Umbilical cord (tissue), 2 donors: Measurements from ENCODE around the gene RPS6KC1. TPM values are rescaled to one million over a fixed set of nuclear protein-coding genes. Genes with fewer than 3 reads are reported as not detected.
"Not testable (repeated sequence)": the region's sequence is repeated elsewhere in the genome, so short reads cannot be mapped to it uniquely, and the experiment has no call there.

Experiments used
- DNase-seq: peaks from one replicate; pipeline ENCODE4 v3.0.0-alpha.2; 2015; ENCODE audit warnings: low spot score
- total RNA-seq: library from RNA; depleted of rRNA; stranded (reverse); fragments of >200 nt; gene quantifications from one replicate; pipeline ENCODE4 v1.2.3, GENCODE V29; 2014; ENCODE audit warnings: low replicate concordance; ENCODE audit not compliant: insufficient read depth

RPS6KC1 gene
- total RNA-seq, 1 donor from 2014 or later = 45.5 TPM

DNA sequence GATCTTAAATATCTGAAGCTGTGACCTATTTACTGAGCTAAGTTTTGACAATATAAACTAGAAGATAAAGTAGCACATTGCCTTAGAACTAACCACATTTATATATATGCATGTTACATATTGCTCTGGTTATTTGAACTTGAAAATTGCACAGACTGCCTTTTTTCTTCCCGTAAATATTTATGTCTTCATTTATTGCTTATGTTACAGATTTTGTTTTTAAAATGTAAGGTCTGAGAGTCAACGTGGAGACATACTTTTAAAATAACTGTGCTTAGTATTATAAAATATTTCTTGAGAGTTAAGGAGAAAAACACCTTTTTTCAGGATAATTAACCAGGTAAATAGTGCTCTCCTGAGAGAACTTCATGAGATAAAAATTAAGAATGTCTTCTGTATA, 3.1 kb downstream of the RPS6KC1 start:
- no peak for DNase-seq

DNA sequence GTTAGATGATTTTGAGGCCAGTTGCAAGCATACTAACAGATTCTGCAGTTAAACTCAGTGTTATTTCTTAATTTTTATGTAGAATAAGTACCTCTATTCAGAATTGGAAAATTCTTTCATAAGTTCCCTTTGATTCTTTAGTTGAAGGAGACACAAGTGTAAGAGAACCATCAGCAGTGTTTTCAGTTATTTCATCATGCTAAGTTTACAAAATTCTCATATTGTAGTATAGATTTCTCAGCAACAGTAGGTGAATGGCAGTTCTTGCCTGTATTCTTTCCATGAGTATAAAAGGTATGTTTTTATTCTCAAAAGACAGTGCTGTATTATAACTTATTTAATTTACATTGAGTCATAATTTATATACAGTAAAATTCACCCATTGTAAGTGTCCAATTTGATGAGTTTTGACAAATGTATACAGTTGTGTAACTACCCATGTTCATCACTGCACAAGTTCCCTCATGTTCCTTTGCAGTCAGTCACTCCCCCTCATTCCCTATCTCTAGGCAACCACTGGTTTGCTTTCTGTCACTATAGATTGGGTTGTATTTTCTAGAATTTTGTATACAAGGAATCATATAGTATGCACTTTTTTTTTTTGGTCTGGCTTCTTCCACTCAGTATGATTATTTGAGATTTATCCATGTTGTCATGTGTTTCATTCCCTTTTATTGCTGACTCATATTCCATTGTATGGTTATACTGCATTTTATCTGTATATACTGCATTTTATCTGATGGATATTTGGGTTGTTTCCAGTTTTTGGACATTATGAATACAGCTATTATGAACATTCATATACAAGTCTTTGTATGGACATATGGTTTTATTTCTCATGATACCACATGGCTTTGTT, 3.9 kb downstream of the RPS6KC1 start:
- DNase-seq = no peak

DNA sequence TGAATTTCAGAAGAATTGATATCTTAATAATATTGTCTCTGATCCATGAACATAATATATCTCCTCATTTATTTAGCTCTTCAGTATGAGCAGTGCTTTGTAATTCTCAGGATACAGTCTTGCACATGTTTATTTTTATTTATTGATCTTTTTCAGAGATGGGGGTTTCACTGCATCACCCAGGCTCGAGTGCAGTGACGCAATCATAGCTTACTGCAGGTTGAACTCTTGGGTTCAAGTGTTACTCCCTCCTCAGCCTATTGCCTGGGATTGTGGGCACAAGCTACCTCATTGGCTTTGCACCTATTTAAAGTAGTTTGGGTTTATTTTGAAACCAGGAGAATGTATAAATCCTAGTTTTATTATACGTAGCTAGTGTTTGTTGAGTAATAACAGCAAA, 4.7 kb downstream of the RPS6KC1 start:
- DNase-seq = no peak

DNA sequence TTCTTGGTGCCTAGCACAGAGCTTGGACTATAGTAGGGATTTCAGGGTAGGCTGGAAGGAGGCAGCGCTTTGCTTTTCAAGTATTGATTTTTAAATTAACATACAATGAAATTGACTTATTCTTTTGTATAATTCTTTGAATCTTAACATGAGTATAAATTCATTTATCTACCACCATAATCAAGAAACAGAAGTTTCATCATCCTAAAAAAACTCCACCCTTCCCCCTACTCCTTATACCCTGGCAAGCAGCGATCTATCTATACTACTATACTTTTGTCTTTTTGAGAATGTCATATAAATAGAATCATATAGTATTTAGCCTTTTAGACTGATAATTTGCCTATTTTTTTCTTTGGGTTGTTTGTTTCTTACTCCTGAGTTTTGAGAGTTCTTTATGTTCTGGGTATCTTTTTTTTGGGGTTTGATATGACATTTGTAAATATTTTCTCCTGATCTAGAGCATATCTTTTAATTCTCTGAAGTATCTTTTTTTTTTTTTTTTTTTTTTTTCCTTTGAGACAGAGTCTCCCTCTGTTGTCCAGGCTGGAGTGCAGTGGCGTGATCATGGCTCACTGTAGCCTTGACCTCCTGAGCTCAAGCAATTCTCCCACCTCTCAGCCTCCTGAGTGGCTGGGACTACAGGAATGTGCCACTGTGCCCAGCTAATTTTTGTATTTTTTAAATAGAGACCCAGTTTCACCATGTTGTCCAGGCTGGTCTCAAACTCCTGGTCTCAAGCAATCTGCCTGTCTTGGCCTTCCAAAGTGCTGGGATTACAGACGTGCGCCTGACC, 6.4 kb downstream of the RPS6KC1 start:
- DNase-seq = no peak

DNA sequence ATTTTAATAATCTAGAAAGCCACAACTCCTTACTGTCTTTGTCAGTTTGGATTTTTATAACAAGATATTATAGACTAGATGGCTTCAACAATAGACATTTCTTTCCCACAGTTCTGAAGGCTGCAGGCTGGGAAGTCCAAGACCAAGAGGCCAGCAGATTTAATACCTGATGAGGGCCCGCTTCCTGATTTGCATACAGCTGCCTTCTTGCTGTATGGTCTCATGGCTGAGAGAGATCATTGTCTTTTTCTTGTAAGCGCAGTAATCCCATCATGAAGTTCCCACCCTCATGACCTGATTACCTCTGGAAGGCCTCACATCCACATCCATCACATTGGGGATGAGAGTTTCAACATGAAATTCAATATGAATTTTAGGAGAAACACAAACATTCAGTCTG, 9.8 kb downstream of the RPS6KC1 start:
- DNase-seq = no peak

DNA sequence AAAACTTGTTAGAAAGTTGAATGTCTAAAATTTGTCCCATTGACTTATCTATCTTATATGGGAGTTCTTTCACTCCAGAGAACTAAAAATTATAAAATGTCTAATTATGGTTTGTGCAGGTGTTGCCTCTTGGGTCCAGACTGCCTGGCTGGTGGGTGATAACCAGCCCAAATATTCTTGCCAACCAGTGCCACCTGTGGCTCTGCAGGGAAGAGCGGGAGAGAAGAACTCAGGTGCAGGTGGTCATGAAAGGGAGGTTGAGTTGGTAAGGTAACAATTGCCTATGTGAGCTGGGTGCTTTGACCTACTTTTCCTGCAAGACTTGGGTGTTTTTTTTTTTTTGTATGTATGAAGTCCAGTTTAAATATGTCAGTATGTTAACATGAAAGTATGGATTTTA, 10.2 kb downstream of the RPS6KC1 start:
- DNase-seq = no peak

DNA sequence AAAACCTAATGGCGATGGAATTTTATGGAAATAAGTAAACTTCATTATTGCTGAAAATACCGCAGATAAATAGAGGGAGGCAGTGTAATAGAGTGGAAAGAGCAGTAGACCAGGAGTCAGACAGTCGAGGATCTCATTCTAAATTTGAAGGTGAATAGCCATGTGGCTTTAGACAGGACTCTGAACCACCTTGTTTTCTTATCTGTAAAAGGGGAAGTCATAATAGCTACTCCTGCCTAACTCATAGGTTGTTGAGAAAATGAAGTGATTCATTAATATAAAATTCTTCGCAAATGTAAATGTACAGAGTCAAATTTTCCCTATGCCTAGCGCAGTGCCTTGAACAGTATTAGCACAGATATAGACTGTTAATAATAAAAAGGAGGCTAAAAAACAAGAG, 14.8 kb downstream of the RPS6KC1 start:
- no peak for DNase-seq

DNA sequence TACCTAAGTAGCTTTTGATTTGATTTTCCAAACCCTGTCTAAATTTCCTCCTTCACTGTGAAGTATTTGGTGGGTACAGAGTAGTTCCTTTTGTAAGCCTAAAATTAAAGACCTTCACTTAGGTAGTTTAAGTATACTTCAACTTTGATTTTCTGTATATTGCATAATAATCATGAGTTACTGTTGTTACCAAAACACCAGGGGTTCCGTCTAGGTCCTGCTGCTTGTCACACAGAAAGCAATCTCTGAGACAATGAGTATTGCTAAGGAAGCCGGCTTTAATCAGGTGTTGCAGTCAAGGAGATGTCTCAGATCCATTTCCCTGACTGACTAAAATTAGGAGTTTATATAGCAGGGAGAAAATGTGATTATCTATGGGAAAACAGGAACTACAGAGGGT, 15.3 kb downstream of the RPS6KC1 start:
- DNase-seq = no peak

DNA sequence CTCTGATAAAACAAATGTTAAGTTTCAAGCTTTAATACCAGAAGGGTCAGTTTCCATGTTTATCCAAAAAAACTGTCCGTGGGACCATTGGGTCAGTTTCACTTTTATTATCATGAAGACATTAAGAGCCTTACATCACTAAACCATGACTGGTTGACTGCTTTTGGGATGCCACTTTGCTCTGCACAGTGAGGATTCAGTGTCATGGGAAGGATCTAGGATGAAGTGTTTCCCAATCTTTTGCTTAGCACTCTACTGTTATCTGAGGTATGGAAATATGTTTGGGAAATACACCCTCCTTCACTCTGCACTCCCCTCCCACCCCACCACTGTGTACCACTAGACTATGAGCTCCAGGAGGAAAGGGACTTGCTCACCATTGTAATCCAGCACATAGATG, 16.3 kb downstream of the RPS6KC1 start:
- DNase-seq = no peak

DNA sequence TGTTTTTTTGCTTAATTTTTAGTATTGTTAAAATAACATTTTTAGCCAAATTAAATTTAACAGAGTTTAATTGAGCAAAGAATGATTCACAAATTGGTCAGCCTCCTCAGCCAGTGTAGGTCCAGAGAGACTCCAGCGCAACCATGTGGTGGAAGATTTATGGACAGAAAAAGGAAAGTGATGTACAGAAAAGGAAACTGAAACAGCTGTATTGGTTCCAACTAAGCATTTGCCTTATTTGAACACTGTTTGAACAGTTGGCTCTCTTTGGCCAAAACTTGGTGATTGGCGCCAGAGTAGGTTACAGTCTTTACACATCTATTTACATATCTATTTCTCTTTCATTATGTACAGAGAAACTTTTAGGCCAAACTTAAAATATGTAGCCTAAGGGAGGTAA, 19.4 kb downstream of the RPS6KC1 start:
- DNase-seq = peak; percentile 58

DNA sequence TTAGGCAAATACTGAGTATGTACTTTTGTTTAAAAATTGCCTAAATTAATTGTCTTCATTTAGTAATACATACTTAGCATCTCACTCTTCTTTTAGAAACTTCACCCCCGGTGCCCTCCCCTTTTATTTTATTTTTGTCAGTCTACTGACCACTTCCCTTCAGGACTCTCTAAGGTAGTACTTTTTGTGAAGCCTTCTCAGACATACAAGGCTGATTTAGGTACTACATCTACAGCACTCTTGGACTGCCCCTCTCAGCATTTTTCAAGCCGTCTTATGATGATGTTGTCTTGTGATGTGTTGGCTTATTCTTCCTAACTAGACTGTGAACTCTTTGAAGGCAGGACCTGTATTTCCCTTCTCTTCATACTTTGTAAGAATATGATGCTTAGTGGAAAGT, 24.7 kb downstream of the RPS6KC1 start:
- DNase-seq = no peak

DNA sequence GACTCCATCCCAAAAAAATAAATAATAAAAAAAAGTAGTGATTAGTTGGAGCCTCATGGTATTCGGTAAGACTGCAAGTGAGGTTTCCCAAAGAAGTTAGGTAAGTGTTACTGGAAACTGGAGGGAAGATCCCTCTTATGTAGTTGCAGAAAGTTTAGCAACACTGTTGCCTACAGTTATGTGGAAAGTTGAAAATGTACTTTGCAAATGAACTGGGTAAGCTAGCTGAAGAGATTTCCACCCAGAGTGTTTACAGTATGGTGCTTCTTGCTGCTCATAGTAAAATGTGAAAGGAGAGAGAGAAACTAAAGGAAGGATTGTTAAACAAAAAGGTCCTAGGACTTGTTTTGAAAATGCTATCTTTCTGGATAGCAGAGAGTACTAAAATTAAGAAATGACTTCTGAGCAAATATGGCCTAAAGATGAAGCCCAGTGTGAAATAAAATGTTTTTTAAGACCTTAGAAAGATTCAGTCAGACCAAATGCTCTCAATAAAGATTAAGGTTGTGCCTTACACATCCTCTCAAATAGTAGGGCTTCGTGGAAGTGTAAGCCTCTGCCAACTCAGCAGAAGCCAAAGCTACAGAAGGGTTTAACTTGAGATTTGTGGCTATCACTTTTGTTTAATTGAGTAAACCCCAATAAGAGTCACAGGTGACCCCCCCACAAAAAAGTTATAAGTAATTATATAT, 31.5 kb downstream of the RPS6KC1 start:
- DNase-seq = no peak

DNA sequence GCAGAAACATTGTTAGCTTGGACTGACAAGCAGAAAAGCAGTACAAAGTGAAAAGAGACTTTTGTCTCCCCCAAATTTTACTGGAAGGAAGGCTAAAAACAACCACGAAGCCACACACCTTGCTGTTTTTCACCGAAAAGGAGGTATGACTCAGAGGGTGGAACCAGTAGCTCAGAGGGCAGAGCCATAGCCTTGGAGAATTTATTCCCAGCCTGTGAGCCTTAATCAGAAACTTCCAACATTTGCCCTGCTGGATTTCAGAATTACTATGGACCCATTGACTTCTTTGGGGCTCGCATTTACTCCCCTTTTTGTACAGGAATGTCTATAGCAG, 32.0 kb downstream of the RPS6KC1 start:
- no peak for DNase-seq

DNA sequence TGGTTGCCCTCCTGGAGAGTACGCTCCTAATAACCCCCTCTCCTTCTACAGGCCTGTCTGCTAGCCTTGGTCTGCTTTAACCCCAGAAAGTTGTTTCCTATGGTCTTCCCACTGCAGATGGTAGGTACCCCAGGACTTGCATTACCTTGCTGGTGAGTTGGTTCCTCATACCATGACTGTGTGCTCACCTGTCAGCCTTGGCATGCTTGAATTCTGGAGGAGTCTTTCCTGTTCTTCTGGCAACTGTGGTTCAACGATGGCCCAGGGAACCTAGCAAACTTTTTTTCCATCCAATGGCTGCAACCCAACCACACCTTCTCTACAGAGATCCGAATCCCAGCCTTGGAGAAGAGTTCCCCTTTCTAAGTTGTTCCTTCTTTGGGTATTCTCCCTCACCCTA, 36.9 kb downstream of the RPS6KC1 start:
- no peak for DNase-seq

DNA sequence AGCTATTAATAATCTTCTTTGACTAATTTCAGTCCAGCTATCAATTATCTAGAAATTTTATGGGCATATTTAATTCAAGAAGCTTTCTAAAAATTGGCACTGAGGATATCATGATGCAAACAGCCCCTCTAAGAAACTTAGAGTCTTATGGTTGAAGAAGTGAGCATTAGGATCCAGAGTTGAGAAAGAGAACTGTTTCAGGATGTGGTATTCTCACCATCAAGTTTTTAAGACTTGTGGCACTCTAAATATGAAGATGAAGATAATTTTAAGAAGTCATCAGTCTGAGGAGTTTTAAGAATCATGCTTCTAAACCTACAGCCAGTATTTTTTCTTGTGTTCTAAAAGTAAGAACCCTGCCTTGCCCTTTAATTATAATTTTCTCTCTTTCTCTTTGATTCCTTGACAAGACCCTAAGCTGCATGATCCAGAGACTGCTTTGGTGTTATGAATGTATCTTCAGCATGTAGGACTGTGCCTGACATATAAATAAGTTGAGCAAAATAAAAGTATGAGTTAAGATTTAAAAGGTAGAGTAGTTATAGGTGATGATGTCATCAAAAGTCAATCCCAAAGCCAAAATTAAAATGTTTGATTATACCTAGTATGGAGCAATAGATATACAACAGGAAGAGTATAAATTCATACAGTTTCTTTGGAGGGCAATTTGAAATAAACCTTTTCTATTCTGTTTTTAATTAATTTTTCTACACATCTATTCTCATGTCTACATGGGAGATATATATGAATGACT, 39.1 kb downstream of the RPS6KC1 start:
- no peak for DNase-seq

DNA sequence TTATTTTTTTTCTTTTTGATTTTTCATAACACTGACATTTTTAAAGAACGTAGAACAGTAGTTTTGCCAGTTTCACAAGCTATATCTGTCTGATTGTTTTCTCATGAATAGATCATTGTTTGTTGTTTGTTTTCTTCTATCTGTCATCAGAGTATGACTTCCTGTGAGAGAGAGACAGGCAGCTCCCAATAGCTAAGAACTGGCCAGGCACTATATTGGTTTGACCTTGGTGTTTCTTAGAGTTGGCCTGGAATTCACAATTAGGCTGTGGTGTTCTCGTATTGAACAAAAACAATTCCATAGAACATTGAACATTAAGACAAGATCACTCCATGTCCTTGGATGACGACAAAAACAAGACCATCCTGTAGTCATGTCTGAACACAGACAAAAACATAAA, 43.4 kb downstream of the RPS6KC1 start:
- DNase-seq = no peak

DNA sequence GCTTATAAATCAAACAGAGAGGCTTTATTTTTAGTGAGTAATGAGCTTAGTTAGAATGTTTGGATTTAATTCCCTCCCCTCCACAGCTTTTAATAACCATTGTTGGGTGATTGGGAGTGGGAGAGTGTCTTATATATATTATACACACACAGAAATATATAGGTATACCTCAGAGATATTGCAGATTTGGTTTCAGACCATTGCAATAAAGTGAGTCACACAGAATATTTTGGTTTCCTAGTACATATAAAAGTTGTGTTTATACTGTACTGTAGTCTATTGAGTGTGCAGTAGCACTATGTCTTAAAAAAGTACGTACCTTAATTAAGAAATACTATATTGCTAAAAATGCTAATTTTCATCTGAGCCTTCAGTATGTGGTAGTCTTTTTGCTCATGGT, 44.4 kb downstream of the RPS6KC1 start:
- no peak for DNase-seq

DNA sequence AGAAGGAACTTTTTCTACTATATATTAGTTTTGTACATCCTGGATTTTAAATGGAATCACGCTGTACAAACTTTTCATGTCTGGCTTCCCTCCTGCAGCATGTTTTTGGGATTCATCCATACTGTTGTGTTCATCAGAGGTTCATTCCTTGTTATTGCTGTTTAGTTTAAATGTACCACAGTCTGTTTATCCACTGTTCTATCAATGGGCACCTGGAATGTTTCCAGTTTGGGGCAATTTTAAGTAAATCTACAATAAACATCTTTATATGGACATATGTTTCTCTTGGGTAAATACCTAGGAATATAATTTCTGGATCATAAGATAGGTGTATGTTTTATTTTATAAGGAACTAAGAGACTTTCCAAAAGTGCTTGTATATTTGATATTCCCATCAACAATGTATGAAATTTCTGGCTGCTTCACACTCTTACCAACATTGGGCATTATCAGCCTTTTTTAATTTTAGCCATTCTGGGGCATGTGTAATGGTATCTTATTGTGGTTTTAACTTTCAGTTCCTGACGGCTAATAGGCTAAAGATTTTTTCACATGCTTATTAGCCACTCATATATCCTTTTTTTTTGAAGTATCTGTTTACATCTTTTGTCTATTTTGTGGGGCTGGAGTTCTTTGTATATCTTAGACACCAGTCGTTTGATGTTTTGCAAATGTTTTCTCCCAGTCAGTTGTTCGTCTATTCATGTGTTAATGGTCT, 48.8 kb downstream of the RPS6KC1 start:
- no peak for DNase-seq

DNA sequence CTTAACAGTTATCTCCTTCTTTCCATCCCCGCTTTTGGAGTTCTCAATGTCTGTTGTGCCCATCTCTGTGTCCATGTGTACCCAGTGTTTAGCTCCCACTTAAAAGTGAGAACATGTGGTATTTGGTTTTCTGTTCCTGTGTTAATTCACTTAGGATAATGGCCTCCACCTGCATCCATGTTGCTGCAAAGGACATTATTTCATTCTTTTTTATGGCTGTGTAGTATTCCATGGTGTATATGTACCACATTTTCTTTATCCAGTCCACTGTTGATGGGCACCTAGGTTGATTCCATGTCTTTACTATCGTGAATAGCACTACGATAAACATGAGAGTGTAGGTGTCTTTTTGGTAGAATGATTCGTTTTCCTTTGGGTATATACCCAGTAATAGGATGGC, 49.5 kb downstream of the RPS6KC1 start:
- DNase-seq = not testable (repeated sequence)

DNA sequence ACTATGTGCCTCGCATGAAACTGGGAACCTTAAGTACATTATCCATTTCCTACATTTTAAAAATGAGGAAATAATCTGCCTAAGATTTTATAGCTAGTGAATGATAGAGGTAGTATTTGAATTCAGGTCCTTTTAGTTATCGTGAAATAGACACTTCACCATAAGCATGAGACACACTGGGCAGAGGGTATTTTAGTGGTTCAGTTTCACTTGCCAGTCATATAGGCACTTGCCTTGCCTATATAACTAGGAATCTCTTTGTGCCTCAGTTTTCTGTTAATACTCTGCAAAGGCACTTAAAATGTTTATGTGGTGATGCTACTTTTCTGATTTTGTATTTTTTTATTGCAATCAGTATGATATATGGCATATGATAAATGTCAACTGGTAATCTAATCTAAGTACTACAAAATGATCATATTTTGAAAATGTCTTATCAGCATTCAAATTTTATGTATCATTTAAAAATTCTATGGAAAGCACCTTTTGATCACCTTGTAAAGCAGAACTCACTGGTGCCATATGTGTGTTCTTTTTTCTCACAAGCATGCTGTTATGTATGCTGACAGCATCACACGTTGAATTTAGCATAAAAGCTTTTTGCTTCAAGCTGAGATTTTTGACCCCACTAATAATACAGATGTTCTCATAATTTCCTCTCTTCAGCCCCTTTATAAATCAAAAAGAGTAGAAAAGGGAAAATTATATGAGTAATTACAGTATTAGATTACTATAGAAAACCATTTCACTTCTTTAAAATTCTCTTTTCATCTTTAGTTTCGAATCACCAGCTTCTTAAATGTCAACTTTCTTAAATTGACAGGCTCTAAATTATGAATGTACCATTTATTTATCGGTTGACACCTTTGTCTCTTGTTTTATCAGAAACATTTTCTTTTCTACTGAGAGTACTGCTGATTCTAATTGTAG, 52.6 kb downstream of the RPS6KC1 start:
- DNase-seq = no peak
